H1 (cell line): Measurements from ENCODE around the gene FLNA. TPM values are rescaled to one million over a fixed set of nuclear protein-coding genes. Genes with fewer than 3 reads are reported as not detected.

Experiments used
- CTCF ChIA-PET: fragments of 300-600 bp; sonication (Branson Sonifier 250); formaldehyde crosslinking; loops from one replicate; lab custom pipeline; 2021; ENCODE audit not compliant: partially characterized antibody; lab: Charles Lee
- POLR2A ChIA-PET: fragments of 300-600 bp; sonication (Branson Sonifier 250); formaldehyde crosslinking; loops from one replicate; lab custom pipeline; 2021; ENCODE audit warnings: inconsistent platforms; ENCODE audit not compliant: partially characterized antibody; lab: Charles Lee
- DNase-seq, 2 experiments: peaks; one replicate each; pipeline versions ENCODE4 v3.0.0 to v3.0.0-alpha.2; 2010 to 2022; ENCODE audit warnings: low spot score in 2 of 2, low read depth in 1 of 2, mixed read lengths in 1 of 2
- FAIRE-seq: peaks from 2 replicates; lab custom pipeline; 2011; peaks lifted over from hg19 to GRCh38; lab: Jason Lieb, UNC
- H2AFZ ChIP-seq: 2 replicates; pipeline ENCODE4 v1.8.1; 2012; ENCODE audit warnings: low read length, inconsistent platforms
- H2AK5ac ChIP-seq: 2 replicates; pipeline ENCODE4 v1.6.1; 2013; ENCODE audit warnings: low read depth, low read length
- H2BK120ac ChIP-seq: replicated peaks from 2 replicates; pipeline ENCODE3; 2013; ENCODE audit warnings: low read depth, low read length, inconsistent platforms
- H2BK12ac ChIP-seq: 2 replicates; pipeline ENCODE4 v1.6.1; 2013; ENCODE audit warnings: low read depth, low read length
- H2BK15ac ChIP-seq: 2 replicates; pipeline ENCODE4 v1.6.1; 2013; ENCODE audit warnings: low read length
- H2BK20ac ChIP-seq: 2 replicates; pipeline ENCODE4 v1.6.1; 2013; ENCODE audit warnings: low read length
- H2BK5ac ChIP-seq: 2 replicates; pipeline ENCODE4 v1.6.1; 2013; ENCODE audit warnings: low read depth, low read length
- H3K14ac ChIP-seq: 2 replicates; pipeline ENCODE4 v1.6.1; 2013; ENCODE audit warnings: inconsistent platforms; ENCODE audit not compliant: insufficient read length
- H3K18ac ChIP-seq: 2 replicates; pipeline ENCODE4 v1.6.1; 2013; ENCODE audit warnings: low read length; ENCODE audit errors: extremely low read depth
- H3K23ac ChIP-seq: 2 replicates; pipeline ENCODE4 v1.6.1; 2013; ENCODE audit warnings: inconsistent platforms; ENCODE audit not compliant: insufficient read length
- H3K23me2 ChIP-seq: 2 replicates; pipeline ENCODE4 v1.6.1; 2013; ENCODE audit warnings: low read depth, low read length
- H3K27ac ChIP-seq: 2 replicates; pipeline ENCODE4 v1.6.1; 2011; ENCODE audit warnings: low read depth, low read length, inconsistent platforms
- H3K27me3 ChIP-seq, 4 experiments: replicated peaks in 1 of 4; 1 replicate in 1 of 4; 2 replicates in 3 of 4; pipeline versions ENCODE4 v1.6.1 to v1.8.1; 2011 to 2013; ENCODE audit warnings: low read length in 3 of 4, mild to moderate bottlenecking in 3 of 4, inconsistent platforms in 2 of 4, mixed read lengths in 2 of 4, moderate library complexity in 1 of 4; ENCODE audit not compliant: control insufficient read depth in 3 of 4, insufficient read depth in 3 of 4; ENCODE audit errors: extremely low read depth in 1 of 4
- H3K36me3 ChIP-seq, 4 experiments: 2 replicates each; pipeline versions ENCODE4 v1.6.1 to v1.8.1; 2011 to 2013; ENCODE audit warnings: mild to moderate bottlenecking in 4 of 4, low read length in 3 of 4, moderate library complexity in 2 of 4, control low read depth in 1 of 4, inconsistent platforms in 1 of 4; ENCODE audit not compliant: insufficient read depth in 4 of 4, control insufficient read depth in 2 of 4
- H3K4ac ChIP-seq: replicated peaks from 2 replicates; pipeline ENCODE3; 2013; ENCODE audit warnings: low read length, low read depth, mixed read lengths, inconsistent platforms; ENCODE audit not compliant: insufficient read length
- H3K4me1 ChIP-seq, 4 experiments: replicated peaks in 1 of 4; 1 replicate in 1 of 4; 2 replicates in 3 of 4; pipeline versions ENCODE4 v1.6.1 to v1.8.1; 2011 to 2013; ENCODE audit warnings: low read length in 3 of 4, inconsistent platforms in 2 of 4, mixed read lengths in 1 of 4; ENCODE audit not compliant: insufficient read depth in 4 of 4, control insufficient read depth in 3 of 4
- H3K4me2 ChIP-seq, 2 experiments: 2 replicates each; pipeline versions ENCODE4 v1.6.1 to v1.8.1; 2011 to 2013; ENCODE audit warnings: low read depth in 2 of 2, low read length in 2 of 2, control low read depth in 1 of 2, inconsistent platforms in 1 of 2, mild to moderate bottlenecking in 1 of 2; ENCODE audit not compliant: insufficient read depth in 1 of 2
- H3K4me3 ChIP-seq, 4 experiments: fragments of 200-600, 300-600 bp in 1 of 4; sonication (generic), shearing (Covaris generic), sonication (Bioruptor Twin) in 1 of 4; 2 replicates each; pipeline versions ENCODE4 v1.5.1 to v1.8.1; 2011 to 2016; ENCODE audit warnings: low read length in 4 of 4, low read depth in 3 of 4, control low read depth in 2 of 4, inconsistent platforms in 2 of 4, mild to moderate bottlenecking in 2 of 4, mixed read lengths in 1 of 4, moderate library complexity in 1 of 4; ENCODE audit not compliant: insufficient read depth in 2 of 4; ENCODE audit errors: extremely low read depth in 1 of 4
- H3K56ac ChIP-seq: replicated peaks from 2 replicates; pipeline ENCODE3; 2013; ENCODE audit warnings: low read depth, mild to moderate bottlenecking, mixed read lengths, low read length, inconsistent platforms; ENCODE audit not compliant: insufficient read length
- H3K79me1 ChIP-seq: 2 replicates; pipeline ENCODE4 v1.6.1; 2013; ENCODE audit warnings: low read depth, low read length, control low read depth
- H3K79me2 ChIP-seq, 2 experiments: 2 replicates each; pipeline versions ENCODE4 v1.6.1 to v1.8.1; 2012 to 2013; ENCODE audit warnings: low read length in 2 of 2, mild to moderate bottlenecking in 2 of 2, inconsistent platforms in 1 of 2; ENCODE audit not compliant: insufficient read depth in 2 of 2, control insufficient read depth in 1 of 2
- H3K9ac ChIP-seq, 4 experiments: replicated peaks in 1 of 4; 1 replicate in 1 of 4; 2 replicates in 3 of 4; pipeline versions ENCODE4 v1.6.1 to v1.8.1; 2011 to 2013; ENCODE audit warnings: low read depth in 3 of 4, low read length in 3 of 4, control low read depth in 2 of 4, mild to moderate bottlenecking in 2 of 4, moderate library complexity in 2 of 4, inconsistent platforms in 1 of 4; ENCODE audit errors: extremely low read depth in 1 of 4
- H3K9me3 ChIP-seq, 2 experiments: 2 replicates each; pipeline versions ENCODE4 v1.6.1 to v1.8.1; 2012 to 2013; ENCODE audit warnings: mild to moderate bottlenecking in 2 of 2, moderate library complexity in 2 of 2, control low read depth in 1 of 2, inconsistent platforms in 1 of 2, low read depth in 1 of 2, low read length in 1 of 2, mixed read lengths in 1 of 2; ENCODE audit not compliant: insufficient read depth in 2 of 2
- H4K20me1 ChIP-seq, 2 experiments: replicated peaks in 1 of 2; 2 replicates each; pipeline versions ENCODE3 to v1.8.1; 2011 to 2013; ENCODE audit warnings: inconsistent platforms in 2 of 2, low read length in 2 of 2, mild to moderate bottlenecking in 1 of 2; ENCODE audit not compliant: insufficient read depth in 2 of 2, control insufficient read depth in 1 of 2
- H4K5ac ChIP-seq: 2 replicates; pipeline ENCODE4 v1.6.1; 2013; ENCODE audit warnings: low read length, low read depth, mixed read lengths, inconsistent platforms; ENCODE audit not compliant: insufficient read length
- H4K8ac ChIP-seq: 2 replicates; pipeline ENCODE4 v1.8.0; 2013; ENCODE audit warnings: mild to moderate bottlenecking, moderate library complexity, low read length, inconsistent platforms; ENCODE audit not compliant: insufficient read depth; ENCODE audit errors: extremely low read depth
- H4K91ac ChIP-seq: replicated peaks from 2 replicates; pipeline ENCODE3; 2013; ENCODE audit warnings: low read length, mixed read lengths, inconsistent platforms; ENCODE audit not compliant: insufficient read length
- BRCA1 ChIP-seq: IDR thresholded peaks from 2 replicates; pipeline ENCODE4 v1.6.1; 2012; ENCODE audit warnings: low read depth, low read length, improper control_type of control experiment
- CHD2 ChIP-seq: IDR thresholded peaks from 2 replicates; pipeline ENCODE4 v1.6.1; 2012; ENCODE audit warnings: low read length, improper control_type of control experiment
- CTCF ChIP-seq, 3 experiments: IDR thresholded peaks; 1 replicate in 2 of 3; 2 replicates in 1 of 3; pipeline versions ENCODE4 v1.5.1 to v1.6.1; 2011; ENCODE audit warnings: low read length in 3 of 3, mild to moderate bottlenecking in 3 of 3, inconsistent platforms in 2 of 3, low read depth in 1 of 3, moderate library complexity in 1 of 3; ENCODE audit not compliant: insufficient read depth in 1 of 3; ENCODE audit errors: control extremely low read depth in 1 of 3
- JUN ChIP-seq: IDR thresholded peaks from 2 replicates; pipeline ENCODE4 v1.6.1; 2011; ENCODE audit warnings: low read depth, mild to moderate bottlenecking, improper control_type of control experiment, low read length
- NRF1 ChIP-seq: IDR thresholded peaks from 2 replicates; pipeline ENCODE4 v1.6.1; 2011; ENCODE audit warnings: mild to moderate bottlenecking, low read depth, low read length, improper control_type of control experiment
- RAD21 ChIP-seq, 2 experiments: IDR thresholded peaks in 1 of 2; conservative IDR thresholded peaks in 1 of 2; 2 replicates each; pipeline ENCODE4 v1.6.1; 2011; ENCODE audit warnings: low read depth in 2 of 2, low read length in 2 of 2, improper control_type of control experiment in 1 of 2, inconsistent platforms in 1 of 2, mild to moderate bottlenecking in 1 of 2, moderate library complexity in 1 of 2
- RNF2 ChIP-seq: fragments of 200-900, 300-1000 bp; sonication (generic); IDR thresholded peaks from 2 replicates; pipeline ENCODE4 v1.7.1; 2016; ENCODE audit warnings: borderline replicate concordance, low read depth, mild to moderate bottlenecking, antibody characterized with exemption, low read length; ENCODE audit not compliant: poor library complexity, severe bottlenecking; ENCODE audit errors: missing control alignments
- RXRA ChIP-seq: IDR thresholded peaks from 2 replicates; pipeline ENCODE4 v1.6.1; 2011; ENCODE audit warnings: low read depth, mild to moderate bottlenecking, low read length, moderate library complexity; ENCODE audit not compliant: insufficient read depth
- TEAD4 ChIP-seq: IDR thresholded peaks from 2 replicates; pipeline ENCODE4 v1.6.1; 2012; ENCODE audit warnings: low read depth, low read length, inconsistent platforms, mixed read lengths
- YY1 ChIP-seq: IDR thresholded peaks from 2 replicates; pipeline ENCODE4 v1.6.1; 2011; ENCODE audit warnings: low read depth, mild to moderate bottlenecking, low read length
- WGBS, 2 experiments: shearing (Covaris generic) in 1 of 2; methylation state at CpG; one replicate each; pipeline versions ENCODE4 v1.1.6 to v1.1.7; 2013 to 2015; ENCODE audit warnings: low lambda C conversion rate in 2 of 2, mixed read lengths in 2 of 2, inconsistent platforms in 1 of 2, low coverage in 1 of 2, missing lambda C conversion rate in 1 of 2; ENCODE audit not compliant: insufficient replicate concordance in 2 of 2, insufficient coverage in 1 of 2, insufficient read length in 1 of 2; ENCODE audit errors: extremely low coverage in 1 of 2, missing lambda C conversion rate in 1 of 2; 5-methylcytosine and 5-hydroxymethylcytosine counted together
- polyA plus RNA-seq, 7 experiments: library from polyadenylated mRNA; depleted of rRNA in 3 of 7; stranded (reverse) in 5 of 7; unstranded in 2 of 7; fragments of >200 nt in 5 of 7; fragments of 200-250 nt in 2 of 7; gene quantifications; 1 replicate in 5 of 7; 2 replicates in 1 of 7; 4 replicates in 1 of 7; pipeline versions ENCODE4 v1.2.1 to v1.2.3, GENCODE V29; 2011 to 2013; ENCODE audit warnings: missing spikeins in 2 of 7, mixed read lengths in 2 of 7
- total RNA-seq: library from RNA; stranded (reverse); fragmentation: NEBNext Ultra II Directional; extraction: Animal tissue kit (Norgen Biotek cat#: 25700); gene quantifications from 2 replicates; pipeline ENCODE4 v1.2.1, GENCODE V29; 2021

The FLNA gene
- total and polyA plus RNA-seq, 2 of the 8 experiments (the other 6 are each of a cell fraction or from before 2014, with no cell fraction given), result 315 to 925 TPM

- no peaks in the 10 kb centered on the region for H3K9me3 ChIP-seq
- H3K9ac ChIP-seq, result no peak overlapping the region
- H3K4me2 ChIP-seq, result no peak overlapping the region
- H3K14ac ChIP-seq, result no peak overlapping the region
- no peak overlapping the region for H3K18ac ChIP-seq
- H3K79me2 ChIP-seq, result no peaks in the 10 kb centered on the region
- no peak overlapping the region; the same call in 1 of the 2 replicates for H2AFZ ChIP-seq
- H2BK20ac ChIP-seq, result no peak overlapping the region
- H3K36me3 ChIP-seq, result no peaks in the 10 kb centered on the region
- no peak overlapping the region for H4K5ac ChIP-seq
- no peak overlapping the region for H3K27ac ChIP-seq
- H2BK5ac ChIP-seq, result no peak overlapping the region
- H2BK12ac ChIP-seq, result no peak overlapping the region
- CTCF ChIA-PET, result interaction anchor here (0.6 to 2.2 kb wide), 8 partner anchors 8 to 210 kb away, joined by 3 to 12 read pairs (median 4); partner anchors contain the start of gene TAFAZZIN
- no peaks in the 10 kb centered on the region for H3K4me1 ChIP-seq
- H3K27me3 ChIP-seq, result no peaks in the 10 kb centered on the region
- no peak overlapping the region for H2AK5ac ChIP-seq
- peak in 1 of 2 experiments; percentile 58 for DNase-seq
- H3K4ac ChIP-seq, result no peak overlapping the region
- no peak for FAIRE-seq
- POLR2A ChIA-PET, result interaction anchor here (1.8 kb wide), 1 partner anchor 82 kb away, joined by 5 read pairs; no protein-coding TSS in a partner anchor
- H3K23me2 ChIP-seq, result no peaks in the 10 kb centered on the region
- H3K56ac ChIP-seq, result no peak overlapping the region
- no peaks in the 10 kb centered on the region for H4K20me1 ChIP-seq
- no peak overlapping the region for H2BK120ac ChIP-seq
- no peak overlapping the region for H3K4me3 ChIP-seq
- H4K91ac ChIP-seq, result no peak overlapping the region
- no peaks in the 10 kb centered on the region for H3K79me1 ChIP-seq
- H2BK15ac ChIP-seq, result no peak overlapping the region
- no peak overlapping the region; the same call in 1 of the 2 replicates for H4K8ac ChIP-seq
- 53% methylated on average over 6 of the region's 7 CpGs; no CpG with 5 or more reads in 1 of the 2 experiments for WGBS, 2 experiments
- H3K23ac ChIP-seq, result no peak overlapping the region
- TF ChIP-seq BRCA1 (no peak), RAD21 (IDR thresholded peaks at IDR 0.05 in 1 of 2, conservative IDR thresholded peaks at IDR 0.05 in 1 of 2; ENCODE audit: low read depth in 2 of 2, low read length in 2 of 2) (peak; percentile 27 to 47; a peak in 3 of 4 replicates), TEAD4 (no peak), RXRA (no peak), JUN (no peak), RNF2 (no peak), CHD2 (no peak), CTCF (IDR thresholded peaks at IDR 0.05; ENCODE audit: control extremely low read depth in 1 of 3, insufficient read depth in 1 of 3, low read depth in 1 of 3, low read length in 3 of 3) (peak in 2 of 3 experiments; percentile 36 to 58; a peak in 3 of 4 replicates), YY1 (no peak), NRF1 (no peak)
These were observed 56.9 kb downstream of the FLNA start for GRCh38 chrX:154317391-154317995.
